BE2C (cell line): ENCODE data around the gene SPTBN4.

Experiments used
- DNase-seq: peaks from one replicate; pipeline ENCODE4 v3.0.0-alpha.2; 2020
- H3K27me3 ChIP-seq: fragments of 250-450 bp; sonication (Bioruptor Pico); 2 replicates; pipeline ENCODE4 v1.5.1; 2020; ENCODE audit warnings: mild to moderate bottlenecking
- H3K36me3 ChIP-seq: fragments of 250-450 bp; sonication (Bioruptor Pico); 2 replicates; pipeline ENCODE4 v1.5.1; 2020; ENCODE audit warnings: mild to moderate bottlenecking
- H3K4me1 ChIP-seq: fragments of 250-450 bp; sonication (Bioruptor Pico); 2 replicates; pipeline ENCODE4 v1.5.1; 2020
- H3K4me3 ChIP-seq: 2 replicates; pipeline ENCODE4 v1.5.1; 2011; ENCODE audit warnings: low read depth, low read length
- H3K9me3 ChIP-seq: fragments of 250-450 bp; sonication (Bioruptor Pico); 2 replicates; pipeline ENCODE4 v1.5.1; 2020
- CTCF ChIP-seq: IDR thresholded peaks from 2 replicates; pipeline ENCODE4 v1.5.1; 2012; ENCODE audit warnings: mild to moderate bottlenecking, low read depth, low read length

SPTBN4 gene

GRCh38 chr19:40598121-40598917 lies 131.5 kb downstream of the SPTBN4 start:
- no peaks in the 10 kb centered on the region for H3K36me3 ChIP-seq
- peak; percentile 96 for TF ChIP-seq CTCF
- H3K4me1 ChIP-seq: peaks cover 13% of the 10 kb centered on the region
- DNase-seq: peak; percentile 91
- H3K27me3 ChIP-seq: peaks cover 41% of the 10 kb centered on the region
- H3K9me3 ChIP-seq: no peaks in the 10 kb centered on the region
- peak overlapping the region; percentile 50 for H3K4me3 ChIP-seq

GRCh38 chr19:40598918-40599307 lies 132.1 kb downstream of the SPTBN4 start:
- Histone ChIP-seq H3K27me3 (peaks cover 41% of the 10 kb centered on the region), H3K4me1 (peaks cover 13% of the 10 kb centered on the region), H3K4me3 (no peak overlapping the region), H3K9me3 (no peaks in the 10 kb centered on the region), H3K36me3 (no peaks in the 10 kb centered on the region)
- TF ChIP-seq CTCF: no peak
- no peak for DNase-seq

DNA sequence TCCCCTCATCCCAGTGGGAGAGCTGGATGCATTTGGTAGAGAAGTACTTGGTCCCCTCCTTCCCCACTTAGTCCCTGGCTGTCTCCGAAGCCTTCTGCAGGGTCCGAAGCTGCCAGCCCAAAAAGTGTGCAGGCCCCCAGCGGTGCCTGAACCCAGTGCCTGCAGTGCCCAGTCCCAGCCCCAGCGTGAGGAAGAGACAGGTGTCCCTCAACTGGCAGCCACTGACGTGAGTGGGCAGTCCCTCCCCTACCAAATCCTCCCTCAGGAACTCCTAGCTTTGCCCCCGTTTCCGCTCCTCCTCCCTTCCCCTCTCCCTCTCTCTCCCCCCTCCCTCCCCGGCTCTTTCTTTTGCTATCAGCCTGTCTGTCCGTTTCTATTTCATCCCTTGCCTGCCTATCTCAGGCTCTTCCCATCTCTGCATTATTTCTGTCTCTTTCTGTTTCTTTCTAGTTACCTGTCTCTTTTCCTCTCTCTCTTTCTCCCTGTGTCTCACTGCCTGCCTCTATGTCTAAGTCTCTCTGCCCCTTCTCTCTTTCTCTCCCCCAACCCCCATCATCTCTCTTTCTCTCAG lies 132.6 kb downstream of the SPTBN4 start:
- Histone ChIP-seq H3K4me1 (peaks cover 13% of the 10 kb centered on the region), H3K4me3 (no peak overlapping the region), H3K27me3 (peaks cover 41% of the 10 kb centered on the region), H3K36me3 (no peaks in the 10 kb centered on the region), H3K9me3 (no peaks in the 10 kb centered on the region)
- DNase-seq: no peak
- no peak for TF ChIP-seq CTCF

DNA sequence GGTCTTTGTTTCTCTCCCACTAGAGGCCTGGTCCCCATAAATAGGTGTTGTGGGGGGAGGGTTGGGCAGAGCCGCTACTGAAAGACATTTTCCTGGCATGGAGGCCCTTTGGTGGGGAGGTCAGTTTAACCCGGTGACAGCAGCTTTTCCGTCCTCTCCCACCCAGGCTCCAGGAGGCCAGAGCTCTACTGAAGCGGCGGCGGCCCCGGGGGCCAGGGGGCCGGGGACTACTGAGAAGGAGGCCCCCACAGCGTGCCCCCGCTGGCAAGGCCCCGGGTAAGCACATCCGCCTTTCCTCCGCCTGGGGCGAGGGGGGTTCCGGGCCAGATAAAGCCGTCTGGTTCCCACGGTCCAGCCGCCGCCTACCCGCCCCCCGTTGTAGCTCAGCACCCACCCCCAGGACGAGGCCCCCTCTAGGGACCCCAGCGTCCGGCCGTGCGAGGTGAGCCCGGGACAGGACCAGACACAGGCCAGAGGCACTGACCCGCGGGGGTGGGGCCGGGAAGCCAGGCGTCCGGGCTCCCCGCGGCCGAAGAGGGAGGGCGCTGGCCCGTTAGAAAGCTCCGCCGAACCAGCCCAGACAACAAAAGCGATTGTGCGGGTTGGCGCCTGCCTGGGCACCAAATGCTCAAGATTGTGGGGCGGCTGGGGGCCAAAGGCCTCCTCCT lies 133.2 kb downstream of the SPTBN4 start:
- Histone ChIP-seq H3K36me3 (no peaks in the 10 kb centered on the region), H3K4me1 (peaks cover 13% of the 10 kb centered on the region), H3K9me3 (no peaks in the 10 kb centered on the region), H3K4me3 (no peak overlapping the region), H3K27me3 (peaks cover 47% of the 10 kb centered on the region)
- TF ChIP-seq CTCF: no peak
- no peak for DNase-seq

GRCh38 chr19:40600570-40601133 lies 133.9 kb downstream of the SPTBN4 start:
- Histone ChIP-seq H3K4me3 (peak overlapping the region; percentile 8; the same call in 1 of the 2 replicates), H3K27me3 (peaks cover 49% of the 10 kb centered on the region), H3K4me1 (peaks cover 13% of the 10 kb centered on the region)

More at GRCh38 chr19:40600570-40601133, 133.9 kb downstream of the SPTBN4 start:
- DNase-seq: no peak
- no peak for TF ChIP-seq CTCF
- Histone ChIP-seq H3K36me3 (no peaks in the 10 kb centered on the region), H3K9me3 (no peaks in the 10 kb centered on the region)
